ENCODE data around the gene RNF13.

RNF13 gene

DNA sequence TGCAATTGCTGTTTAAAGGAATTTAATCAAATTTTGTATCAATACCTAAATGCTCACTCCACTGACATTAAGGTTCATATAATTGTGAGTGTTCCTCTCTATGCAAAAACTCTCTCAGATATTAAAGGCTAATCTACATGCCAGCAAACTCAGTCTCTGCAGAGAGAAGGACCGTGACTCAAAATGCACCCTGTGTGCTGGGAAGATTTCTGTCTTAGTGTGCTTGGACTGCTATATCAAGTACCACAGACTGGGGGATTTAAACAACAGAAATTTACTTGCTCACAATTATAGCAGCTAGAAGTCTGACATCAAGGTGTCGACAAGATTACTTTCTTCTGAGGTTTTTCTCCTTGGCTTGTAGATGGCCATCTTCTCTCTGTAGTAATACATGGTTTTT lies 176.3 kb downstream of the RNF13 start:
- DNase-seq (ENCODE audit: low spot score) (no peak), FAIRE-seq (no peak)

DNA sequence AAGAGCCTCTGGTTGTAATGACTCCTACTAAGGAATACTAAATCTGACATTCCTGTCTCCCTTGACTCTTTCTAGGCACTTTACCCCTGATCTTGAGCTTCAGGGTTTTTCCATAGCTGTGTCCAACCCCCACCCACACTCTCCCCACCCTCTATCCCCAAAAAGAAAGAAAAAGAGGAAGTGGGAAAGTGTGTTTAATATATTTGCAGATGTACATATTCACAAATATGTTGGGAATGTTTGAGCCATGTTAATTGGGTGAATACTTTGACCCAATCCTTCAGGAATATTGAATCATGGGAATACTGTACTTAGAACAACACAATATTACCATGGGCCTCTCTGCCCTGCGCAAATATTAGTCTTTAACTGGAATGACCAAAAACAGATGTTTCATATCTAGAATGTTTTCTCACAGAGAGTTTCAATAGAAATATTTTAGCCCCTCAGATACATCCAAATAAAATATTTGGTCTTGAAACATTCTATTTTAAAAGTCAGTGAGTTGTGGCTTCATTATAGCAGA lies 177.5 kb downstream of the RNF13 start:
- DNase-seq (ENCODE audit: low spot score) (no peak), FAIRE-seq (no peak)

DNA sequence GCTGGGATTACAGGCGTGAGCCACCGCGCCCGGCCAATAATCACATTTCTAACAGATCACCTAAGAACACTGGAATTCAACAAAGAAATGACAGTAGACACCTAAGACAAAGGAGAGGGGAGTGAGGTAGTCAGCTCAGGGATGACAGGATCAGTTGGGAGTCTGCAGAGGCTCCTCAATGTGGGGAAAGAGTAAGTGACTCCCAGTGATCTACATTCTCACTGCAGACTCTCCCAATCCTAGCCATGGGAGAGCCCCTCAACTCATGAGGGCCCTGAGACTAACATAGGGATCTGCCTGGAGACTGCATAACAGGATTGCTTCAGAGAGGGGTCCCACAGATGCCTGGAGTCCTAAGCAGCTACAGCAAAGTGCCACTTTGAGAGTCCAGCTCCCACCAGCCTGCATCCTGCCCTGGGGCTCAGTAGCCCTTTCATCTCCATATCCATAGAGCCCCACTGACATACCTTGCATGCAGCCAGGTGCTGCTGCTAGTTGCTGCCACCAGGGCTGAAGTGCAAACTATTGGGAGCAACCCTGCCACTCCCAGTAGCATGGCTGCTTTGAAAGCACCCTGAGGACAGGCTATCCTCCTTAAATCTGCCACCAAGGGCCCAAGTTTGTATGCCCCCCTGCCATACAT lies 179.5 kb downstream of the RNF13 start:
- DNase-seq (ENCODE audit: low spot score) = no peak
- FAIRE-seq = no peak

DNA sequence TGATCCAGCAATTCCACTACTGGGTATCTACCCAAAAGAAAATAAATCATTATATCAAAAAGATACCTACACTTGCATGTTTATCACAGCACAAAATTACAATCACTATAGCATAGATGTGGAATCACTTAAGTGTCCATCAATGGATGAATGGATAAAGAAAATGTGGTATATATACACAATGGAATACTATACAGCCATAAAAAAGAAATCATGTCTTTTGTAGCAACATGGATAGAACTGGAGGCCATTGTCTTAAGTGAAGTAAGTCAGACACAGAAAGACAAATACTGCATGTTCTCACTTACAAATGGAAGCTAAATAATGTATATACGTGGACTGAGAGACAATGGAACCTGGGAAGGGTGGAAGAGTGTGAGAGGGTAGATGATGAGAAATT lies 185.9 kb downstream of the RNF13 start:
- no peak for FAIRE-seq
- DNase-seq (ENCODE audit: low spot score) = no peak

DNA sequence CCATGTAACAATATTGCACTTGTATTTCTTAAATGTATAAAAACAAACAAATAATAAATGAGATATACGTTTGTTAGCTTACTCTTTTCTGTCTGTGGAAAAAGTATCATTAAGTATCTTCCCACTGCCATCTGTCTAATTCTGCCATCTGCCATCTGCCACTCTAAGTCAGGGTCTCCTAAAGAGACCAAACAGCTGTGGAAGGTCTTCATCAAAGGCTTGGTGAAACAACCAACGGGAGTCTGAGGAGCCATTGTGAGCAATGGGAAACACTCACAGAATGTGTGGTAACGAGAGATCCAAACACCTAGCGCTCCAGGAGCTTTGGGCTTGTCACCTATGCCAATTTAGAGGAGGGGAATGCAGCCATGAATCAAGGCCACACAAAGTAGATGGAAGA lies 186.4 kb downstream of the RNF13 start:
- no peak for DNase-seq (ENCODE audit: low spot score)
- FAIRE-seq = no peak

DNA sequence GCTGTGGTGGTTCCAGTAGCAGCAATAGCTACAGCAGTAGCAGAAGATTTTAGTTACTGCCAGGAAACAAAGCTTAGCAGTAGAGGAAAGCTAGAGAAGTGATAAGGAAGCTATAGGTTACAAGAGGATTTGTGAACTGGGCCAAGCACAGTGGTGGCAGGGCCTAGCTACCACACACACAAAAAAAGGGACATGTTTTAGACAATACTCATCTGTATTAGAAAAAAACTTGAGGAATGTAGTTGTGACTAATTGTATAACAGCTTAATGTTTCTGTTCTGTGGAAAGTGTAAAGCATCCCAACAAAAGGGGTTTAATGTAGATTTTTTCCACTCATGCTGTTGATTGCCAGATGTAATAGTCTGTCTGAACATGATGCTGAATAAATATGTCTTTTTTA lies 187.6 kb downstream of the RNF13 start:
- DNase-seq (ENCODE audit: low spot score) = no peak
- no peak for FAIRE-seq

DNA sequence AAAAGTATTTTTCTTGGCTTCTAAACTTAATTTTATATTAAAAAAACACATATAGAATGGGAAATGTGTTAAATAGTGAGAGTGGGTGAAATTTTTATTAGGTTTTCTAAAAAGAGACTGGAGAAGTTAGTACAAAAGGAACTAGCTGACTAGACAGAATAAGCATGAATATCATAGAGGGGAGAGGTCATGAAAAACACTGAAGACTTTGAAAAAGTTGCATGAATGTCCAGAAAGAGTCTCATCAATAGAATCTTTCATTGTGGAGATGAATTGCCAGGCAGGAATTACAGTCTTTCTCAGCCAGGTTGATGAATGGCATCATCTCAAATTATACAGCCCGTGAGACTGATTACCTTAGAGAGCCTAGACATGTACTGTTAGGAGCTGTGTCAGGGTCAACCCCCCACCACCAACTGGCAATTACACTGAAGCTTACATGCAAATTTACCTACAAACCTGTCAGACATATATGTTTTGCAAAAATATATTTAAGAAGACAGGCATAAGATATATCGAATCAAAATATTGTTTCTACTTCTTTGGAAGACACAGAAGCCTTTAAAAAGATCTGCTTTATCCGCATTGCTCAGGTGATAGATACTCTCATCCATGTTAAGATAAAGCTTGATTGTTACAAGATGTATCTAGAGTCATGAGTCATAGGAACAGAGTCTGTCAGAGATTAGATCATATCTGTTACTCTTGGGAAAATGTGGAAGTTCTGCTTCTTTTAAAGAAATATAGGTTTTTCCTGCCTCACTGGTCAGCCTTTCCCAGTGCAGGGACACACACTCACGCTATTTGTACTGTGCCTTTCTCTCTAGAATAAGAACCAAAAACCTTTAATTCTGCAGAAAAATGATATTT lies 192.5 kb downstream of the RNF13 start:
- FAIRE-seq (no peak), DNase-seq (ENCODE audit: low spot score) (peak; percentile 10)

DNA sequence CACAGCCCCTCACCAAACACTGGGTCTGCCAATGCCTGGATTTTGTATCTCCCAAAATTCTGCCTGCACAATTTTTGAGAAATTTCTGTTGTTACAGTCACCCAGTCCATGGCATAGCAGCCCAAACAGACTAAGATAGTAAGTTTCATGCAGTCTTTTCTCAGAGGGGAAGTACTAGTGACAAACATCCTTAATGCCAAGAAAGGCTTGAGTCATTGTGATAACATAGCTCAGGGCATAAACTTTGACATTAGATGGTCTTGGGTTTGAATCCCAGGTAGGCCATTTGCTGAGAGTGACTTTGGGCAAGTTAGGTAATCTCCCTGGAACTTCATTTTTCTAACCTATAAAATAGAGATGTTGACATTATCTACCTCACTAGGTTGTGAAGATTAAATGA lies 193.8 kb downstream of the RNF13 start:
- DNase-seq (ENCODE audit: low spot score) (no peak), FAIRE-seq (no peak)

Measured in urothelium cell line (cell line).